Osteocyte (in vitro differentiated cells): Measurements from ENCODE around the gene MSMB. TPM values are rescaled to one million over a fixed set of nuclear protein-coding genes. Genes with fewer than 3 reads are reported as not detected.

Experiments used
- DNase-seq: peaks from one replicate; pipeline ENCODE4 v3.0.0; 2021; ENCODE audit warnings: mixed read lengths; ENCODE audit not compliant: unreplicated experiment; ENCODE audit errors: extremely low spot score
- H3K27ac Mint-ChIP-seq: one replicate; pipeline ENCODE4 v1.8.0; 2021; ENCODE audit warnings: mild to moderate bottlenecking, mixed read lengths; ENCODE audit not compliant: unreplicated experiment
- H3K27me3 Mint-ChIP-seq: one replicate; pipeline ENCODE4 v1.8.0; 2021; ENCODE audit warnings: mixed read lengths; ENCODE audit not compliant: unreplicated experiment
- H3K36me3 Mint-ChIP-seq: one replicate; pipeline ENCODE4 v1.8.0; 2021; ENCODE audit warnings: mixed read lengths; ENCODE audit not compliant: unreplicated experiment
- H3K4me1 Mint-ChIP-seq: one replicate; pipeline ENCODE4 v1.8.0; 2021; ENCODE audit warnings: mixed read lengths; ENCODE audit not compliant: unreplicated experiment
- H3K4me3 Mint-ChIP-seq: one replicate; pipeline ENCODE4 v1.8.0; 2021; ENCODE audit warnings: mild to moderate bottlenecking, moderate library complexity, mixed read lengths; ENCODE audit not compliant: unreplicated experiment
- H3K9me3 Mint-ChIP-seq: one replicate; pipeline ENCODE4 v1.8.0; 2021; ENCODE audit warnings: mixed read lengths; ENCODE audit not compliant: unreplicated experiment
- CTCF ChIP-seq: fragments of 200-600 bp; sonication (generic); IDR thresholded peaks from 2 replicates; pipeline ENCODE4 v1.5.0; 2021; ENCODE audit warnings: antibody characterized with exemption, mild to moderate bottlenecking, moderate library complexity
- total RNA-seq: library from RNA; stranded (reverse); gene quantifications from 2 replicates; pipeline ENCODE4 v1.2.1, GENCODE V29; 2021

Gene MSMB
- total RNA-seq, 1 donor from 2014 or later, result not detected

- H3K4me1 Mint-ChIP-seq, result peaks cover 66% of the 10 kb centered on the region
- TF ChIP-seq CTCF, result no peak
- H3K27me3 Mint-ChIP-seq, result no peaks in the 10 kb centered on the region
- H3K36me3 Mint-ChIP-seq, result no peaks in the 10 kb centered on the region
- no peak overlapping the region for H3K4me3 Mint-ChIP-seq
- peak overlapping the region; percentile 35 for H3K27ac Mint-ChIP-seq
- DNase-seq, result no peak
- H3K9me3 Mint-ChIP-seq, result no peaks in the 10 kb centered on the region
Measured at GRCh38 chr10:46025406-46025805, 20.7 kb downstream of the MSMB start.

GRCh38 chr10:46024948-46025347 lies 21.1 kb downstream of the MSMB start:
- Mint-ChIP-seq H3K4me1 (peaks cover 68% of the 10 kb centered on the region), H3K4me3 (no peak overlapping the region), H3K27me3 (no peaks in the 10 kb centered on the region), H3K9me3 (no peaks in the 10 kb centered on the region), H3K27ac (peak overlapping the region; percentile 91), H3K36me3 (no peaks in the 10 kb centered on the region)
- DNase-seq, result no peak
- no peak for TF ChIP-seq CTCF

- no peaks in the 10 kb centered on the region for H3K27me3 Mint-ChIP-seq
- peak; percentile 95 for DNase-seq
- H3K36me3 Mint-ChIP-seq, result peaks cover 2% of the 10 kb centered on the region
- H3K4me1 Mint-ChIP-seq, result peaks cover 62% of the 10 kb centered on the region
- TF ChIP-seq CTCF, result no peak
- H3K27ac Mint-ChIP-seq, result peak overlapping the region; percentile 91
- no peaks in the 10 kb centered on the region for H3K9me3 Mint-ChIP-seq
- H3K4me3 Mint-ChIP-seq, result peak overlapping the region; percentile 81
Measured at GRCh38 chr10:46022978-46023702, 22.9 kb downstream of the MSMB start.

- no peaks in the 10 kb centered on the region for H3K9me3 Mint-ChIP-seq
- peaks cover 17% of the 10 kb centered on the region for H3K36me3 Mint-ChIP-seq
- no peak for TF ChIP-seq CTCF
- peaks cover 49% of the 10 kb centered on the region for H3K4me1 Mint-ChIP-seq
- DNase-seq, result no peak
- H3K27me3 Mint-ChIP-seq, result no peaks in the 10 kb centered on the region
- no peak overlapping the region for H3K4me3 Mint-ChIP-seq
- H3K27ac Mint-ChIP-seq, result peak overlapping the region; percentile 31
Measured at GRCh38 chr10:46020344-46020657, 25.8 kb downstream of the MSMB start.

- DNase-seq, result no peak
- no peak for TF ChIP-seq CTCF
- peaks cover 20% of the 10 kb centered on the region for H3K36me3 Mint-ChIP-seq
- H3K9me3 Mint-ChIP-seq, result no peaks in the 10 kb centered on the region
- H3K4me3 Mint-ChIP-seq, result no peak overlapping the region
- peaks cover 44% of the 10 kb centered on the region for H3K4me1 Mint-ChIP-seq
- no peaks in the 10 kb centered on the region for H3K27me3 Mint-ChIP-seq
- H3K27ac Mint-ChIP-seq, result peak overlapping the region; percentile 31
Measured at GRCh38 chr10:46019569-46020343, 26.3 kb downstream of the MSMB start.
